ENCODE data around the gene CDKL2. TPM values are rescaled to one million over a fixed set of nuclear protein-coding genes. Genes with fewer than 3 reads are reported as not detected.

Gene CDKL2
- total RNA-seq, 1 experiment from 2014 or later: 1.5 TPM

- intact Hi-C loops (cut with micrococcal nuclease; ENCODE audit: unreplicated experiment): no loop called here
- Histone ChIP-seq H3K36me3 (ENCODE audit: insufficient read depth, low read length, poor library complexity, severe bottlenecking) (no peaks in the 10 kb centered on the region), H3K4me3 (ENCODE audit: low read depth, low read length, poor library complexity, severe bottlenecking) (no peak overlapping the region), H3K27me3 (replicated peaks; ENCODE audit: insufficient read depth, low read depth, low read length, poor library complexity) (no peaks in the 10 kb centered on the region), H3K9me3 (ENCODE audit: low read depth, low read length, poor library complexity, severe bottlenecking) (no peaks in the 10 kb centered on the region), H3K27ac (ENCODE audit: low read depth, low read length, poor library complexity, severe bottlenecking) (no peak overlapping the region), H3K4me1 (ENCODE audit: insufficient read depth, low read length, poor library complexity, severe bottlenecking) (no peaks in the 10 kb centered on the region)
- no TSS peak for BruUV-seq (replicated peaks)
- TF ChIP-seq CTCF (conservative IDR thresholded peaks at IDR 0.05; ENCODE audit: low read depth, low read length) (no peak), EZH2 (IDR thresholded peaks at IDR 0.05; ENCODE audit: borderline replicate concordance, low read depth, low read length, poor library complexity, severe bottlenecking) (no peak)
- ChIA-PET POLR2A (ENCODE audit: low non-redundant PET) (no interaction called here), CTCF (no interaction called here)
- DNase-seq (ENCODE audit: low spot score): no peak
Observed at GRCh38 chr4:75564023-75564422, 66.3 kb downstream of the CDKL2 start.

- DNase-seq (ENCODE audit: low spot score): no peak
Observed at GRCh38 chr4:75561789-75562188, 68.5 kb downstream of the CDKL2 start.

GRCh38 chr4:75557696-75558095 lies 72.6 kb downstream of the CDKL2 start:
- no TSS peak for BruUV-seq (replicated peaks)
- no peaks in the 10 kb centered on the region for H3K36me3 ChIP-seq (ENCODE audit: insufficient read depth, low read length, poor library complexity, severe bottlenecking)
- no peak overlapping the region for H3K4me3 ChIP-seq (ENCODE audit: low read depth, low read length, poor library complexity, severe bottlenecking)
- intact Hi-C loops (cut with micrococcal nuclease; ENCODE audit: unreplicated experiment): no loop called here
- no peak overlapping the region for H3K27ac ChIP-seq (ENCODE audit: low read depth, low read length, poor library complexity, severe bottlenecking)
- no peak for TF ChIP-seq EZH2 (IDR thresholded peaks at IDR 0.05; ENCODE audit: borderline replicate concordance, low read depth, low read length, poor library complexity, severe bottlenecking)
- TF ChIP-seq CTCF (conservative IDR thresholded peaks at IDR 0.05; ENCODE audit: low read depth, low read length): no peak
- CTCF ChIA-PET: no interaction called here
- H3K4me1 ChIP-seq (ENCODE audit: insufficient read depth, low read length, poor library complexity, severe bottlenecking): no peaks in the 10 kb centered on the region
- H3K9me3 ChIP-seq (ENCODE audit: low read depth, low read length, poor library complexity, severe bottlenecking): no peaks in the 10 kb centered on the region
- H3K27me3 ChIP-seq (replicated peaks; ENCODE audit: insufficient read depth, low read depth, low read length, poor library complexity): no peaks in the 10 kb centered on the region
- POLR2A ChIA-PET (ENCODE audit: low non-redundant PET): no interaction called here
- no peak for DNase-seq (ENCODE audit: low spot score)

More at GRCh38 chr4:75561789-75562188, 68.5 kb downstream of the CDKL2 start:
- Histone ChIP-seq H3K9me3 (ENCODE audit: low read depth, low read length, poor library complexity, severe bottlenecking) (no peaks in the 10 kb centered on the region), H3K4me1 (ENCODE audit: insufficient read depth, low read length, poor library complexity, severe bottlenecking) (no peaks in the 10 kb centered on the region), H3K36me3 (ENCODE audit: insufficient read depth, low read length, poor library complexity, severe bottlenecking) (no peaks in the 10 kb centered on the region), H3K27me3 (replicated peaks; ENCODE audit: insufficient read depth, low read depth, low read length, poor library complexity) (no peaks in the 10 kb centered on the region), H3K27ac (ENCODE audit: low read depth, low read length, poor library complexity, severe bottlenecking) (no peak overlapping the region), H3K4me3 (ENCODE audit: low read depth, low read length, poor library complexity, severe bottlenecking) (no peak overlapping the region)
- CTCF ChIA-PET: no interaction called here
- TF ChIP-seq EZH2 (IDR thresholded peaks at IDR 0.05; ENCODE audit: borderline replicate concordance, low read depth, low read length, poor library complexity, severe bottlenecking): no peak
- no peak for TF ChIP-seq CTCF (conservative IDR thresholded peaks at IDR 0.05; ENCODE audit: low read depth, low read length)
- POLR2A ChIA-PET (ENCODE audit: low non-redundant PET): no interaction called here
- intact Hi-C loops (cut with micrococcal nuclease; ENCODE audit: unreplicated experiment): no loop called here
- BruUV-seq (replicated peaks): no TSS peak

Measured in A673 (cell line).